ENCODE results near the gene IL1B. TPM values are rescaled to one million over a fixed set of nuclear protein-coding genes. Genes with fewer than 3 reads are reported as not detected.

Gene IL1B
- total and polyA plus RNA-seq, 5 donors from 2014 or later, result 1.3 TPM; not detected in 4

Other genes with a start within 250 kb of the IL1B start
- 130 TPM for gene SLC20A1, start 190.8 kb downstream of the IL1B start, total RNA-seq
- gene SLC20A1, start 190.8 kb downstream of the IL1B start, polyA plus RNA-seq, result 10 to 100 TPM; 18.1 to 30.7 (median 24.9) TPM
- not detected for gene NT5DC4, start 115.8 kb downstream of the IL1B start, total RNA-seq
- gene NT5DC4, start 115.8 kb downstream of the IL1B start, polyA plus RNA-seq, result not detected
- 3.4 TPM for gene CKAP2L, start 72.2 kb downstream of the IL1B start, total RNA-seq
- 1 to 10 TPM in 1 of 4 donors, under 1 TPM in 3; 0.43 to 1.5 (median 0.76) TPM for gene CKAP2L, start 72.2 kb downstream of the IL1B start, polyA plus RNA-seq
- 0.17 TPM for gene IL1A, start 52.3 kb downstream of the IL1B start, total RNA-seq
- not detected for gene IL1A, start 52.3 kb downstream of the IL1B start, polyA plus RNA-seq
- not detected for gene IL37, start 74.4 kb upstream of the IL1B start, total RNA-seq
- not detected for gene IL37, start 74.4 kb upstream of the IL1B start, polyA plus RNA-seq
- not detected for gene IL36G, start 141.2 kb upstream of the IL1B start, total RNA-seq
- gene IL36G, start 141.2 kb upstream of the IL1B start, polyA plus RNA-seq, result not detected
- not detected for gene IL36A, start 168.7 kb upstream of the IL1B start, total RNA-seq
- under 1 TPM in 3 of 4 donors, not detected in 1; 0.38 to 0.42 (median 0.42) TPM for gene IL36A, start 168.7 kb upstream of the IL1B start, polyA plus RNA-seq
- not detected for gene IL36B, start 216.1 kb upstream of the IL1B start, total RNA-seq
- not detected for gene IL36B, start 216.1 kb upstream of the IL1B start, polyA plus RNA-seq
- gene IL36RN, start 222.4 kb upstream of the IL1B start, total RNA-seq, result not detected
- gene IL36RN, start 222.4 kb upstream of the IL1B start, polyA plus RNA-seq, result not detected
- gene IL1F10, start 231.2 kb upstream of the IL1B start, total RNA-seq, result not detected
- gene IL1F10, start 231.2 kb upstream of the IL1B start, polyA plus RNA-seq, result not detected